Measurements from ENCODE around the gene NEURL4.

The NEURL4 gene

GRCh38 chr17:7295230-7296180, 33.6 kb downstream of the NEURL4 start:
- no peak for DNase-seq

- DNase-seq = peak; percentile 90
Observed at GRCh38 chr17:7294614-7295153, 34.5 kb downstream of the NEURL4 start, which contains the start of gene YBX2. TSS of gene YBX2 (minus strand) at chr17:7294639. CDS start at chr17:7294500, 139 bp downstream.

GRCh38 chr17:7293816-7294613, 35.1 kb downstream of the NEURL4 start:
- DNase-seq = peak; percentile 50

GRCh38 chr17:7293159-7293558, 36.0 kb downstream of the NEURL4 start:
- DNase-seq = no peak

- no peak for DNase-seq
Observed at GRCh38 chr17:7292729-7293128, 36.4 kb downstream of the NEURL4 start.

- DNase-seq = no peak
Observed at GRCh38 chr17:7292194-7292593, 36.9 kb downstream of the NEURL4 start.

- DNase-seq = no peak
Observed at GRCh38 chr17:7290685-7291084, 38.5 kb downstream of the NEURL4 start.

GRCh38 chr17:7290166-7290565, 39.0 kb downstream of the NEURL4 start:
- no peak for DNase-seq

- DNase-seq = no peak
Observed at GRCh38 chr17:7289256-7290032, 39.7 kb downstream of the NEURL4 start.

- no peak for DNase-seq
Observed at GRCh38 chr17:7285679-7286078, 43.5 kb downstream of the NEURL4 start.

- no peak for DNase-seq
Observed at GRCh38 chr17:7284911-7285310, 44.2 kb downstream of the NEURL4 start.

- DNase-seq = no peak
Observed at GRCh38 chr17:7283471-7284216, 45.5 kb downstream of the NEURL4 start.

GRCh38 chr17:7282752-7283321, 46.3 kb downstream of the NEURL4 start:
- DNase-seq = no peak

GRCh38 chr17:7281953-7282751, 47.0 kb downstream of the NEURL4 start:
- DNase-seq = peak; percentile 30

GRCh38 chr17:7281074-7281952, 47.8 kb downstream of the NEURL4 start, which contains the start of gene SLC2A4:
TSS of gene SLC2A4 (plus strand) at chr17:7281718. CDS start at chr17:7281935, 217 bp downstream.
- peak; percentile 92 for DNase-seq

GRCh38 chr17:7280519-7281073, 48.5 kb downstream of the NEURL4 start:
- DNase-seq = peak; percentile 78

- no peak for DNase-seq
Observed at GRCh38 chr17:7279448-7279847, 49.7 kb downstream of the NEURL4 start.

- DNase-seq = no peak
Observed at GRCh38 chr17:7266784-7267183, 62.4 kb downstream of the NEURL4 start.

Data from NCI-H69 (cell line).